HG02840 (cell line): ENCODE results near the gene TIAM2.
"Not testable (repeated sequence)": the region's sequence is repeated elsewhere in the genome, so short reads cannot be mapped to it uniquely, and the experiment has no call there.

Source experiments
- ATAC-seq: cut with Tn5 transposase; IDR thresholded peaks from one replicate; pipeline ENCODE4 v1.9.1; 2021; ENCODE audit warnings: mild to moderate bottlenecking, moderate library complexity, moderate number of reproducible peaks; ENCODE audit not compliant: unreplicated experiment, low FRiP score

TIAM2 gene

GRCh38 chr6:155154158-155154830 lies 159.2 kb downstream of the TIAM2 start:
- ATAC-seq = no peak

GRCh38 chr6:155155787-155156447 lies 160.8 kb downstream of the TIAM2 start:
- ATAC-seq = no peak

GRCh38 chr6:155157101-155157500 lies 162.0 kb downstream of the TIAM2 start:
- ATAC-seq = no peak

GRCh38 chr6:155158030-155158843 lies 163.1 kb downstream of the TIAM2 start:
- ATAC-seq = no peak

- ATAC-seq = no peak
These were observed 167.6 kb downstream of the TIAM2 start for GRCh38 chr6:155162682-155163081.

GRCh38 chr6:155163601-155164000 lies 168.5 kb downstream of the TIAM2 start:
- no peak for ATAC-seq

GRCh38 chr6:155165029-155165710 lies 170.1 kb downstream of the TIAM2 start:
- no peak for ATAC-seq

- ATAC-seq = no peak
These were observed 175.4 kb downstream of the TIAM2 start for GRCh38 chr6:155170519-155170918.

GRCh38 chr6:155171109-155171746 lies 176.1 kb downstream of the TIAM2 start:
- peak; percentile 84 for ATAC-seq

GRCh38 chr6:155171747-155172449 lies 176.8 kb downstream of the TIAM2 start:
- ATAC-seq = no peak

GRCh38 chr6:155173488-155173887 lies 178.4 kb downstream of the TIAM2 start:
- no peak for ATAC-seq

- ATAC-seq = peak; percentile 43
These were observed 179.6 kb downstream of the TIAM2 start for GRCh38 chr6:155174576-155175211.

GRCh38 chr6:155177363-155177961 lies 182.3 kb downstream of the TIAM2 start:
- no peak for ATAC-seq

GRCh38 chr6:155181498-155181897 lies 186.4 kb downstream of the TIAM2 start:
- ATAC-seq = peak; percentile 64

- no peak for ATAC-seq
These were observed 187.0 kb downstream of the TIAM2 start for GRCh38 chr6:155182103-155182502.

- ATAC-seq = no peak
These were observed 188.0 kb downstream of the TIAM2 start for GRCh38 chr6:155183095-155183494.

- not testable (repeated sequence) for ATAC-seq
These were observed 189.9 kb downstream of the TIAM2 start for GRCh38 chr6:155185041-155185440.

- no peak for ATAC-seq
These were observed 190.4 kb downstream of the TIAM2 start for GRCh38 chr6:155185544-155185943.
